HEK293T (cell line): ENCODE results near the gene EGLN1.

ENCODE experiments used
- BHLHE40 ChIP-seq: fragments of 450-650 bp; IDR thresholded peaks from 2 replicates; pipeline ENCODE4 v1.6.1; 2016; ENCODE audit warnings: mild to moderate bottlenecking, moderate library complexity, borderline replicate concordance
- CTBP1 ChIP-seq: fragments of 450-650 bp; IDR thresholded peaks from 2 replicates; pipeline ENCODE4 v1.6.1; 2016; ENCODE audit warnings: borderline replicate concordance
- ELF4 ChIP-seq: fragments of 450-650 bp; IDR thresholded peaks from 2 replicates; pipeline ENCODE4 v1.6.1; 2017; ENCODE audit warnings: antibody characterized with exemption
- FOXA1 ChIP-seq: fragments of 450-650 bp; IDR thresholded peaks from 2 replicates; pipeline ENCODE4 v1.6.1; 2016; ENCODE audit warnings: mild to moderate bottlenecking
- FOXK2 ChIP-seq: fragments of 450-650 bp; IDR thresholded peaks from 2 replicates; pipeline ENCODE4 v1.6.1; 2016; ENCODE audit warnings: mild to moderate bottlenecking
- FOXM1 ChIP-seq: fragments of 450-650 bp; IDR thresholded peaks from 2 replicates; pipeline ENCODE4 v1.6.1; 2017; ENCODE audit warnings: mild to moderate bottlenecking, borderline replicate concordance
- L3MBTL2 ChIP-seq: fragments of 450-650 bp; conservative IDR thresholded peaks from 2 replicates; pipeline ENCODE4 v1.6.1; 2016; ENCODE audit warnings: mild to moderate bottlenecking
- LEF1 ChIP-seq: fragments of 450-650 bp; IDR thresholded peaks from 2 replicates; pipeline ENCODE4 v1.6.1; 2017; ENCODE audit warnings: mild to moderate bottlenecking, borderline replicate concordance
- NFRKB ChIP-seq: fragments of 450-650 bp; IDR thresholded peaks from 2 replicates; pipeline ENCODE4 v1.6.1; 2016; ENCODE audit warnings: mild to moderate bottlenecking, moderate library complexity
- PKNOX1 ChIP-seq: fragments of 450-650 bp; IDR thresholded peaks from 2 replicates; pipeline ENCODE4 v1.6.1; 2016
- SP1 ChIP-seq: fragments of 450-650 bp; IDR thresholded peaks from 2 replicates; pipeline ENCODE4 v1.6.1; 2017
- SUZ12 ChIP-seq: fragments of 450-650 bp; IDR thresholded peaks from 2 replicates; pipeline ENCODE4 v1.6.1; 2016; ENCODE audit warnings: mild to moderate bottlenecking
- ZNF384 ChIP-seq: fragments of 450-650 bp; IDR thresholded peaks from 2 replicates; pipeline ENCODE4 v1.6.1; 2016

GRCh38 chr1:231444059-231444458, 22.0 kb upstream of the EGLN1 start:
- TF ChIP-seq SUZ12: no peak
- no peak for TF ChIP-seq SP1
- TF ChIP-seq BHLHE40: no peak
- no peak for TF ChIP-seq CTBP1
- no peak for TF ChIP-seq ZNF384
- TF ChIP-seq NFRKB: no peak
- TF ChIP-seq PKNOX1: no peak
- TF ChIP-seq FOXA1: no peak
- TF ChIP-seq FOXM1: no peak
- TF ChIP-seq L3MBTL2: no peak
- TF ChIP-seq LEF1: no peak
- TF ChIP-seq FOXK2: no peak
- no peak for TF ChIP-seq ELF4
